A673 (cell line): ENCODE measurements around the gene PCBP1.

Experiments used
- EZH2 ChIP-seq: fragments of 200-600 bp; sonication (generic); IDR thresholded peaks from 2 replicates; pipeline ENCODE4 v1.6.1; 2017; ENCODE audit warnings: borderline replicate concordance, low read depth, mild to moderate bottlenecking, mixed read lengths, antibody characterized with exemption, low read length; ENCODE audit not compliant: poor library complexity, severe bottlenecking
- TF ChIP-seq, protein P1 (sequence below): fragments of 300-800, 200-600 bp; sonication (generic); conservative IDR thresholded peaks from 2 replicates; pipeline ENCODE4 v1.5.1; 2017; ENCODE audit warnings: low read depth, mild to moderate bottlenecking, antibody characterized with exemption, low read length, moderate library complexity, mixed read lengths

DNA sequence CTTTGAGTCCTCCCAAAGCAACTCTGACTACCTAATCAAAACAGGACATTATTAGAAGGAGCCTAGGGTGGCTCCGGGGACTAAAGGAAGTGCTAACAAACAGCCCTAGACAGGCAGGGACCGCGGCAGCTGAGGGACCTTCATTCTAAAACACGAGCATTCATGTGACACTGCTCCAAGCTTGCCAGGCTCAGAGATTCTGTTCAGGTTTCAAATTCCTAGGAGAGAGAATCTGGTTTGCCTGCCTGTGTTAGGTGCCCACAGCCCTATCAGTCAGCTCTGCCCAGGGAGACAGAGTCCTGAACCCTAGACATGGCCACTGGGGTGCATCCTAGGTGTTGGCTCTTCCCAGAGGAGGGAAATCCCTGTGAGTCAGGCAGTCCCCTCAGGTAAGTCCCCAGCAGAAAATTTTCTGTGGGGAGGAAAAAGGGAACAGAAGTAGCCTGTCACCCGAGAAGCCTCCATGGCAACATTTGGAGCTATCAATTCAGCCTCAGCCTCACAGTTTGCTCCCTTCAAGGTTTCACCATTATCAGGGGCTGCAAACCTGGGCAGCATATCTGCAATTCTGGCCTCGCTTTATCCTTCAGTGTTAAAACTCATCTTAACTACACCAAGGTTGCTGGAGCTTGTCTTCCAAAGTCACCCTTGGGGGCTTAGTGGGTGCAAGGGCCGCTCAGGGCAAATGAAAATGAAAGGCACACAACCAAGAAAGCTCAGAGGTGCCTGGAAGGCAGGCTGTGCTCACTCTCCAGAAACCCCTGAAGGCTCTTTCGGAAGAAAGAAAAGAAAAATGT, 28.6 kb downstream of the PCBP1 start:
- TF ChIP-seq, protein P1, sequence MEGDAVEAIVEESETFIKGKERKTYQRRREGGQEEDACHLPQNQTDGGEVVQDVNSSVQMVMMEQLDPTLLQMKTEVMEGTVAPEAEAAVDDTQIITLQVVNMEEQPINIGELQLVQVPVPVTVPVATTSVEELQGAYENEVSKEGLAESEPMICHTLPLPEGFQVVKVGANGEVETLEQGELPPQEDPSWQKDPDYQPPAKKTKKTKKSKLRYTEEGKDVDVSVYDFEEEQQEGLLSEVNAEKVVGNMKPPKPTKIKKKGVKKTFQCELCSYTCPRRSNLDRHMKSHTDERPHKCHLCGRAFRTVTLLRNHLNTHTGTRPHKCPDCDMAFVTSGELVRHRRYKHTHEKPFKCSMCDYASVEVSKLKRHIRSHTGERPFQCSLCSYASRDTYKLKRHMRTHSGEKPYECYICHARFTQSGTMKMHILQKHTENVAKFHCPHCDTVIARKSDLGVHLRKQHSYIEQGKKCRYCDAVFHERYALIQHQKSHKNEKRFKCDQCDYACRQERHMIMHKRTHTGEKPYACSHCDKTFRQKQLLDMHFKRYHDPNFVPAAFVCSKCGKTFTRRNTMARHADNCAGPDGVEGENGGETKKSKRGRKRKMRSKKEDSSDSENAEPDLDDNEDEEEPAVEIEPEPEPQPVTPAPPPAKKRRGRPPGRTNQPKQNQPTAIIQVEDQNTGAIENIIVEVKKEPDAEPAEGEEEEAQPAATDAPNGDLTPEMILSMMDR, result no peak
- TF ChIP-seq EZH2, result no peak
